HCT116 (cell line): ENCODE data around the gene PALM2AKAP2. TPM values are rescaled to one million over a fixed set of nuclear protein-coding genes. Genes with fewer than 3 reads are reported as not detected.

Source experiments
- ATAC-seq: fragments of 200-7000 bp; cut with Tn5 transposase; 2 replicates; pipeline ENCODE4 v1.9.1; 2020; ENCODE audit warnings: mild to moderate bottlenecking, moderate library complexity
- BruUV-seq: library from RNA; stranded (reverse); fragments of 400-500 nt; replicated peaks from 2 replicates; lab custom pipeline; 2021; lab: Mats Ljungman, UMichigan
- CTCF ChIA-PET: fragments of 300-600 bp; sonication (Branson Sonifier 250); formaldehyde crosslinking; loops from one replicate; lab custom pipeline; 2021; ENCODE audit warnings: antibody characterized with exemption; lab: Charles Lee
- POLR2A ChIA-PET: fragments of 300-600, 350-600 bp; sonication (Branson Sonifier 250); formaldehyde crosslinking; loops from one replicate; lab custom pipeline; 2021; ENCODE audit warnings: antibody characterized with exemption; lab: Charles Lee
- RAD21 ChIA-PET, 2 experiments: fragments of 300-600 bp; sonication (Branson Sonifier 250); formaldehyde crosslinking; loops; one replicate each; lab custom pipeline; 2023; ENCODE audit warnings: low total read pairs in 2 of 2; ENCODE audit not compliant: uncharacterized antibody in 2 of 2, unreplicated experiment in 2 of 2, low non-redundant PET in 1 of 2; lab: Charles Lee
- DNase-seq: peaks from one replicate; pipeline ENCODE4 v3.0.0-alpha.2; 2010; ENCODE audit warnings: low read depth, low spot score
- H2AFZ ChIP-seq: fragments of 200-600 bp; shearing (Covaris generic), sonication (generic); 2 replicates; pipeline ENCODE4 v1.6.1; 2017; ENCODE audit warnings: low read depth, mixed run types, mixed read lengths, antibody characterized with exemption, low read length; ENCODE audit not compliant: poor library complexity, severe bottlenecking
- H3K27ac ChIP-seq: 2 replicates; pipeline ENCODE4 v1.5.1; 2012; ENCODE audit warnings: low read depth, low read length
- H3K27me3 ChIP-seq: fragments of 200-600 bp; sonication (generic); 2 replicates; pipeline ENCODE4 v1.6.1; 2016; ENCODE audit warnings: mixed run types, low read length, mixed read lengths; ENCODE audit not compliant: insufficient read depth
- H3K36me3 ChIP-seq, 2 experiments: fragments of 200-500 bp in 1 of 2; fragments of 200-600 bp in 1 of 2; sonication (Bioruptor generic) in 1 of 2; sonication (generic) in 1 of 2; 2 replicates each; pipeline versions ENCODE4 v1.5.1 to v1.6.1; 2014 to 2016; ENCODE audit warnings: low read length in 2 of 2, inconsistent platforms in 1 of 2, mixed read lengths in 1 of 2, mixed run types in 1 of 2; ENCODE audit not compliant: insufficient read depth in 2 of 2, control insufficient read depth in 1 of 2
- H3K4me1 ChIP-seq, 2 experiments: fragments of 200-600 bp in 1 of 2; sonication (generic) in 1 of 2; 2 replicates each; pipeline versions ENCODE4 v1.5.1 to v1.6.1; 2012 to 2017; ENCODE audit warnings: low read length in 2 of 2, inconsistent platforms in 1 of 2, mild to moderate bottlenecking in 1 of 2, mixed read lengths in 1 of 2, mixed run types in 1 of 2, moderate library complexity in 1 of 2; ENCODE audit not compliant: insufficient read depth in 2 of 2, control insufficient read depth in 1 of 2
- H3K4me2 ChIP-seq: fragments of 200-600 bp; sonication (generic); 2 replicates; pipeline ENCODE4 v1.6.1; 2017; ENCODE audit warnings: mixed run types, low read length, mixed read lengths
- H3K4me3 ChIP-seq, 2 experiments: fragments of 200-600 bp in 1 of 2; sonication (generic) in 1 of 2; replicated peaks in 1 of 2; 2 replicates each; pipeline ENCODE4 v1.5.1; 2011 to 2016; ENCODE audit warnings: low read length in 2 of 2, control low read depth in 1 of 2, low read depth in 1 of 2, mild to moderate bottlenecking in 1 of 2, mixed read lengths in 1 of 2, mixed run types in 1 of 2
- H3K79me2 ChIP-seq: fragments of 200-600 bp; sonication (generic); 2 replicates; pipeline ENCODE4 v1.6.1; 2017; ENCODE audit warnings: mild to moderate bottlenecking, mixed run types, low read length, moderate library complexity, mixed read lengths; ENCODE audit not compliant: insufficient read depth
- H3K9ac ChIP-seq: fragments of 200-600 bp; sonication (generic); 2 replicates; pipeline ENCODE4 v1.6.1; 2016; ENCODE audit warnings: low read length, mixed read lengths
- H3K9me2 ChIP-seq: fragments of 200-600 bp; sonication (generic), shearing (Covaris generic); 2 replicates; pipeline ENCODE4 v1.6.1; 2017; ENCODE audit warnings: mixed run types, mild to moderate bottlenecking, moderate library complexity; ENCODE audit not compliant: insufficient read depth
- H3K9me3 ChIP-seq, 2 experiments: fragments of 200-500 bp in 1 of 2; fragments of 200-600 bp in 1 of 2; sonication (Bioruptor generic) in 1 of 2; sonication (generic) in 1 of 2; 2 replicates each; pipeline ENCODE4 v1.6.1; 2014 to 2017; ENCODE audit warnings: low read length in 2 of 2, mixed read lengths in 2 of 2, inconsistent platforms in 1 of 2, low read depth in 1 of 2, mild to moderate bottlenecking in 1 of 2, mixed run types in 1 of 2, moderate library complexity in 1 of 2; ENCODE audit not compliant: control insufficient read depth in 1 of 2, insufficient read depth in 1 of 2
- H4K20me1 ChIP-seq: fragments of 200-600 bp; sonication (generic), shearing (Covaris generic); 2 replicates; pipeline ENCODE4 v1.6.1; 2017; ENCODE audit warnings: mixed run types, mild to moderate bottlenecking, moderate library complexity; ENCODE audit not compliant: insufficient read depth
- CEBPB ChIP-seq: IDR thresholded peaks from 2 replicates; pipeline ENCODE4 v1.6.1; 2012; ENCODE audit warnings: low read depth
- ELF1 ChIP-seq: IDR thresholded peaks from 2 replicates; pipeline ENCODE4 v1.6.1; 2012; ENCODE audit warnings: low read depth, borderline replicate concordance
- FOSL1 ChIP-seq: IDR thresholded peaks from 2 replicates; pipeline ENCODE4 v1.6.1; 2012; ENCODE audit warnings: low read depth
- MAX ChIP-seq: IDR thresholded peaks from 2 replicates; pipeline ENCODE4 v1.6.1; 2012
- POLR2AphosphoS5 ChIP-seq: IDR thresholded peaks from 2 replicates; pipeline ENCODE4 v1.6.1; 2011; ENCODE audit warnings: mild to moderate bottlenecking, low read depth, low read length, moderate library complexity
- RAD21 ChIP-seq: IDR thresholded peaks from 2 replicates; pipeline ENCODE4 v1.6.1; 2012; ENCODE audit warnings: low read depth, mild to moderate bottlenecking
- SP1 ChIP-seq: IDR thresholded peaks from 2 replicates; pipeline ENCODE4 v1.6.1; 2012; ENCODE audit warnings: low read depth
- TCF7L2 ChIP-seq: IDR thresholded peaks from 2 replicates; pipeline ENCODE4 v1.7.0; 2011; ENCODE audit warnings: borderline replicate concordance, inconsistent platforms; ENCODE audit not compliant: insufficient read depth, insufficient read length; ENCODE audit errors: extremely low read depth
- ZFX ChIP-seq: fragments of 450-650 bp; IDR thresholded peaks from 2 replicates; pipeline ENCODE4 v1.6.1; 2017
- ZNF274 ChIP-seq: fragments of 200-500 bp; sonication (Bioruptor generic); IDR thresholded peaks from 2 replicates; pipeline ENCODE4 v1.6.1; 2014; ENCODE audit warnings: mild to moderate bottlenecking, low read depth, low read length, inconsistent platforms
- intact Hi-C: fragments of 100-400 bp; cut with micrococcal nuclease; formaldehyde crosslinking; loops from 2 replicates; pipeline ENCODE4 v1.10.0; 2022
- total RNA-seq: library from RNA; stranded (reverse); gene quantifications from one replicate; pipeline ENCODE4 v1.2.1, GENCODE V29; 2021; ENCODE audit not compliant: unreplicated experiment
- TF ChIP-seq, protein P1 (sequence below): IDR thresholded peaks from 2 replicates; pipeline ENCODE4 v1.6.1; 2011; ENCODE audit warnings: mild to moderate bottlenecking, low read length, moderate library complexity; ENCODE audit not compliant: insufficient replicate concordance; ENCODE audit errors: extremely low read depth
- TF ChIP-seq, protein P2 (sequence below): IDR thresholded peaks from 2 replicates; pipeline ENCODE4 v1.6.1; 2012; ENCODE audit warnings: low read depth
- TF ChIP-seq, protein P3 (sequence below), 3 experiments: fragments of 200-600 bp in 1 of 3; sonication (generic) in 1 of 3; IDR thresholded peaks in 2 of 3; conservative IDR thresholded peaks in 1 of 3; 2 replicates each; pipeline ENCODE4 v1.5.1; 2012 to 2017; ENCODE audit warnings: low read depth in 2 of 3, low read length in 2 of 3, antibody characterized with exemption in 1 of 3, borderline replicate concordance in 1 of 3, control low read depth in 1 of 3, mild to moderate bottlenecking in 1 of 3, mixed read lengths in 1 of 3, mixed run types in 1 of 3, moderate library complexity in 1 of 3; ENCODE audit not compliant: insufficient read depth in 1 of 3
- TF ChIP-seq, protein P4 (sequence below): IDR thresholded peaks from 2 replicates; pipeline ENCODE4 v1.6.1; 2012

Gene PALM2AKAP2
- total RNA-seq, 1 experiment from 2014 or later, result 0.34 TPM

DNA sequence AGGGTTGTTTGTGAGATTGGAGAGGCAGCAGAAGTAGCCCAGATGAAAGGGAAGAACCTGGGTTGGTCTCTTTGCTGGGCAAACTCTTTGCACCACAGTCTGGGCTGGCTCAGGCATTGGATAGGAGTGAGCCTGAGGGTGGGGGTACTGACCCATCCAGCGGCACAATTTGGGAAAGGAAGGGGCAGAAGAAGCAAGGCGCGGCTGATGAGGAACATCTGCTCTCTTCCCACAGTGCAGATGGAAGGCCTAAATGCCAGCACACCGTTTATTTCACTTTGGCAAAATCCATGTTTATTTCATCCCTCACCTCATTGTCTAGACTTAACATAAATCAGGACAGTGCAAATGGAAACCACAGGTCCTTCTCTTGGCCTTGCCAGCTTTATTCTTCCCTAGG, 32.3 kb downstream of the PALM2AKAP2 start:
- no peaks in the 10 kb centered on the region for H3K9me3 ChIP-seq
- peaks cover 0 to 24% of the 10 kb centered on the region in 2 experiments for H3K4me1 ChIP-seq
- ATAC-seq (no peak), DNase-seq (no peak)
- H3K4me2 ChIP-seq, result no peak overlapping the region
- no peaks in the 10 kb centered on the region for H3K9me2 ChIP-seq
- no peaks in the 10 kb centered on the region for H3K36me3 ChIP-seq
- POLR2A ChIA-PET, result no interaction called here
- no peak overlapping the region for H2AFZ ChIP-seq
- H3K79me2 ChIP-seq, result no peaks in the 10 kb centered on the region
- RAD21 ChIA-PET, result no interaction called here
- no peak overlapping the region for H3K9ac ChIP-seq
- H3K27me3 ChIP-seq, result peaks cover 4% of the 10 kb centered on the region; the same call in 1 of the 2 replicates
- no TSS peak for BruUV-seq
- CTCF ChIA-PET, result no interaction called here
- no peaks in the 10 kb centered on the region for H4K20me1 ChIP-seq
- TF ChIP-seq TCF7L2 (no peak), FOSL1 (no peak), POLR2AphosphoS5 (no peak), CEBPB (no peak), SP1 (no peak), MAX (no peak), ZNF274 (no peak), RAD21 (no peak), ZFX (no peak), ELF1 (no peak)
- TF ChIP-seq, protein P1, sequence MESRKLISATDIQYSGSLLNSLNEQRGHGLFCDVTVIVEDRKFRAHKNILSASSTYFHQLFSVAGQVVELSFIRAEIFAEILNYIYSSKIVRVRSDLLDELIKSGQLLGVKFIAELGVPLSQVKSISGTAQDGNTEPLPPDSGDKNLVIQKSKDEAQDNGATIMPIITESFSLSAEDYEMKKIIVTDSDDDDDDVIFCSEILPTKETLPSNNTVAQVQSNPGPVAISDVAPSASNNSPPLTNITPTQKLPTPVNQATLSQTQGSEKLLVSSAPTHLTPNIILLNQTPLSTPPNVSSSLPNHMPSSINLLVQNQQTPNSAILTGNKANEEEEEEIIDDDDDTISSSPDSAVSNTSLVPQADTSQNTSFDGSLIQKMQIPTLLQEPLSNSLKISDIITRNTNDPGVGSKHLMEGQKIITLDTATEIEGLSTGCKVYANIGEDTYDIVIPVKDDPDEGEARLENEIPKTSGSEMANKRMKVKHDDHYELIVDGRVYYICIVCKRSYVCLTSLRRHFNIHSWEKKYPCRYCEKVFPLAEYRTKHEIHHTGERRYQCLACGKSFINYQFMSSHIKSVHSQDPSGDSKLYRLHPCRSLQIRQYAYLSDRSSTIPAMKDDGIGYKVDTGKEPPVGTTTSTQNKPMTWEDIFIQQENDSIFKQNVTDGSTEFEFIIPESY, result no peak
- TF ChIP-seq, protein P2, sequence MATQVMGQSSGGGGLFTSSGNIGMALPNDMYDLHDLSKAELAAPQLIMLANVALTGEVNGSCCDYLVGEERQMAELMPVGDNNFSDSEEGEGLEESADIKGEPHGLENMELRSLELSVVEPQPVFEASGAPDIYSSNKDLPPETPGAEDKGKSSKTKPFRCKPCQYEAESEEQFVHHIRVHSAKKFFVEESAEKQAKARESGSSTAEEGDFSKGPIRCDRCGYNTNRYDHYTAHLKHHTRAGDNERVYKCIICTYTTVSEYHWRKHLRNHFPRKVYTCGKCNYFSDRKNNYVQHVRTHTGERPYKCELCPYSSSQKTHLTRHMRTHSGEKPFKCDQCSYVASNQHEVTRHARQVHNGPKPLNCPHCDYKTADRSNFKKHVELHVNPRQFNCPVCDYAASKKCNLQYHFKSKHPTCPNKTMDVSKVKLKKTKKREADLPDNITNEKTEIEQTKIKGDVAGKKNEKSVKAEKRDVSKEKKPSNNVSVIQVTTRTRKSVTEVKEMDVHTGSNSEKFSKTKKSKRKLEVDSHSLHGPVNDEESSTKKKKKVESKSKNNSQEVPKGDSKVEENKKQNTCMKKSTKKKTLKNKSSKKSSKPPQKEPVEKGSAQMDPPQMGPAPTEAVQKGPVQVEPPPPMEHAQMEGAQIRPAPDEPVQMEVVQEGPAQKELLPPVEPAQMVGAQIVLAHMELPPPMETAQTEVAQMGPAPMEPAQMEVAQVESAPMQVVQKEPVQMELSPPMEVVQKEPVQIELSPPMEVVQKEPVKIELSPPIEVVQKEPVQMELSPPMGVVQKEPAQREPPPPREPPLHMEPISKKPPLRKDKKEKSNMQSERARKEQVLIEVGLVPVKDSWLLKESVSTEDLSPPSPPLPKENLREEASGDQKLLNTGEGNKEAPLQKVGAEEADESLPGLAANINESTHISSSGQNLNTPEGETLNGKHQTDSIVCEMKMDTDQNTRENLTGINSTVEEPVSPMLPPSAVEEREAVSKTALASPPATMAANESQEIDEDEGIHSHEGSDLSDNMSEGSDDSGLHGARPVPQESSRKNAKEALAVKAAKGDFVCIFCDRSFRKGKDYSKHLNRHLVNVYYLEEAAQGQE, result no peak
- TF ChIP-seq, protein P3, sequence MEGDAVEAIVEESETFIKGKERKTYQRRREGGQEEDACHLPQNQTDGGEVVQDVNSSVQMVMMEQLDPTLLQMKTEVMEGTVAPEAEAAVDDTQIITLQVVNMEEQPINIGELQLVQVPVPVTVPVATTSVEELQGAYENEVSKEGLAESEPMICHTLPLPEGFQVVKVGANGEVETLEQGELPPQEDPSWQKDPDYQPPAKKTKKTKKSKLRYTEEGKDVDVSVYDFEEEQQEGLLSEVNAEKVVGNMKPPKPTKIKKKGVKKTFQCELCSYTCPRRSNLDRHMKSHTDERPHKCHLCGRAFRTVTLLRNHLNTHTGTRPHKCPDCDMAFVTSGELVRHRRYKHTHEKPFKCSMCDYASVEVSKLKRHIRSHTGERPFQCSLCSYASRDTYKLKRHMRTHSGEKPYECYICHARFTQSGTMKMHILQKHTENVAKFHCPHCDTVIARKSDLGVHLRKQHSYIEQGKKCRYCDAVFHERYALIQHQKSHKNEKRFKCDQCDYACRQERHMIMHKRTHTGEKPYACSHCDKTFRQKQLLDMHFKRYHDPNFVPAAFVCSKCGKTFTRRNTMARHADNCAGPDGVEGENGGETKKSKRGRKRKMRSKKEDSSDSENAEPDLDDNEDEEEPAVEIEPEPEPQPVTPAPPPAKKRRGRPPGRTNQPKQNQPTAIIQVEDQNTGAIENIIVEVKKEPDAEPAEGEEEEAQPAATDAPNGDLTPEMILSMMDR (IDR thresholded peaks at IDR 0.05 in 2 of 3, conservative IDR thresholded peaks at IDR 0.05 in 1 of 3; ENCODE audit: borderline replicate concordance in 1 of 3, insufficient read depth in 1 of 3, low read depth in 2 of 3, low read length in 2 of 3), result no peak
- TF ChIP-seq, protein P4, sequence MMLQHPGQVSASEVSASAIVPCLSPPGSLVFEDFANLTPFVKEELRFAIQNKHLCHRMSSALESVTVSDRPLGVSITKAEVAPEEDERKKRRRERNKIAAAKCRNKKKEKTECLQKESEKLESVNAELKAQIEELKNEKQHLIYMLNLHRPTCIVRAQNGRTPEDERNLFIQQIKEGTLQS, result no peak
- H3K4me3 ChIP-seq, result no peak overlapping the region
- H3K27ac ChIP-seq, result no peak overlapping the region
- intact Hi-C loops, result no loop called here
